NCI-H2107 (cell line): Measurements from ENCODE around the gene ADAMTS9.

ENCODE experiments used
- DNase-seq: peaks from one replicate; lab custom pipeline; 2025; lab: John Stamatoyannopoulos, UW

ADAMTS9 gene

GRCh38 chr3:64536166-64536565 is 151.6 kb downstream of the ADAMTS9 start:
- no peak for DNase-seq

DNA sequence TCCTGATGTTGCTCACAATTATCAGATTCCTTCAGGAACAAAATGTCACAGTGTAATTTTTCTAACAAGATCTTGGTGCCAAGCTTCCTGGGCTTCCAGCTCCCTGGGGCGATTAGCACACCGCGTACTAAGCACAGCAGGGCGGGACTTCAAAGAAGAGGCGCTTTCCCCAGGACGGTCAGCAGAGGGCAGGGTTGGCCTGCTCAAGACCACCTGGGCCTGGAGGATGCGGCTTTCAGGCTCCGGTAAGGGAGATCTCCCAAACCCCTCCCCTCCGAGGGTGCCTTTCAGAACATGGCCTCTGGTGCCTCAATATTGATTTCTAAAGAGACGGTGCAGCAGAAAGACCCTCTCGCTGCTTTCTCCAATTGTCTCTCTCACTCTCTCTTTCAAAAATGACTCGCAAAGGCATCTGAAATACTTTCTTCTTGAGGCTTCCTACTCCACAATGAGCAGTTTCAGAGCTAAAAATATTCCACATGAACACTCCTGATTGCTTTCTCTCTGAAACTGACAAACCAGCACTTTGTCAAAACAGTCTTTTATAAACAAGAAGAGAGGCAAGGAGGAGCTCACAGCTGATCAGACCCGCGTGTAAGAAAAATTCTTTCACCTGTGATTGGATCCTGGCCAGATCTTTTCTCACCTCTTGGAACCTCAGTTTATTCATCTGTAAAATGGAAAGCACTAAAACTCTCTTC is 154.0 kb downstream of the ADAMTS9 start:
- no peak for DNase-seq

GRCh38 chr3:64530434-64531049 is 157.3 kb downstream of the ADAMTS9 start:
- DNase-seq = no peak

GRCh38 chr3:64523324-64523723 is 164.5 kb downstream of the ADAMTS9 start:
- DNase-seq = no peak

DNA sequence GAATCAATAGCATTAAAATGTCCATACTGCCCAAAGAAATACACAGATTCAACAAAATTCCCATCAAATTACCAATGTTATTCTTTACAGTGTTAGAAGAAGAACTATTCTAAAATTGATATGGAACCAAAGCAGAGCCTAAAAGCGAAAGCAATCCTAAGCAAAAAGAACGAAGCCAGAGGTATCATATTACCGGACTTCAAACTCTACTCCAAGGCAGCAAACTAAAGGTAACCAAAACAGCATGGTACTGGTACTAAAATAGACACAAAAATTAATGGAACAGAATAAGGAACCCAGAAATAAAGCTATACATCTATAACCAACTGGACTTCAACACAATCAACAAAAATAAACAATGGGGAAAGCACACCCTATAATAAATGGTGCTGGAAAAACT is 167.5 kb downstream of the ADAMTS9 start:
- no peak for DNase-seq

DNA sequence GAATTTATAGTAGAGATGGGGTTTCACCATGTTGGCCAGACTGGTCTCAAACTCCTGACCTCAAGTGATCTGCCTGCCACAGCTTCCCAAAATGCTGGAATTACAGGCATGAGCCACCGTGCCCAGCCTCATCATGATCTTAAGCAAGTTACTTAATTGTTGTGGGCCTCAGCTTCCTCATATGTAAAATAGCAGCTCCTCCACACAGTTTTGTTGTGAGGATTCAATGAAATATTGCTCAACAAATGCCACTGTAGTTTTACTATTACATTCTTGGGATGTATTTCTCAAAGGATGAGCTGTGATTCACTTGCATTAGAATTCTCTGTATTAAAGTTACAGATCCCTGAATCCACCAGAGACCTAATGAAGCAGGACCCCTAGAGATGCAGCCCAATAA is 168.8 kb downstream of the ADAMTS9 start:
- DNase-seq = no peak

DNA sequence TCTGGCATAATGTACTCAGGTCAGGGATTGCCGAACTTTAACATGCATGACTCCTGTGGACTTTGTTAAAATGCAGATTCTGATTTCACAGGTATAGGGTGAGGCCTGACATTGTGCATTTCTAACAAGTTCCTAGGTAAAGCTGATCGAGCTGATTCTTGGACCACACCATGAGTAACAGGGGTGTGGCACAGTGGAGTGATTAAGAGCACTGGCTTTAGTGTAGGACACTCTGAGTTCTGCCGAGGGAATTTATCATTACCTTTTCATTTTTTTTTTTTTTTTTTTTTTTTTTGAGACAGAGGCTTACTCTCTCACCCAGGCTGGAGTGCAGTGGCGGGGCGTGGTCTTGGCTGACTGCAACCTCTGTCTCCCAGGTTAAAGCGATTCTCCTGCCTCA is 169.3 kb downstream of the ADAMTS9 start:
- no peak for DNase-seq

DNA sequence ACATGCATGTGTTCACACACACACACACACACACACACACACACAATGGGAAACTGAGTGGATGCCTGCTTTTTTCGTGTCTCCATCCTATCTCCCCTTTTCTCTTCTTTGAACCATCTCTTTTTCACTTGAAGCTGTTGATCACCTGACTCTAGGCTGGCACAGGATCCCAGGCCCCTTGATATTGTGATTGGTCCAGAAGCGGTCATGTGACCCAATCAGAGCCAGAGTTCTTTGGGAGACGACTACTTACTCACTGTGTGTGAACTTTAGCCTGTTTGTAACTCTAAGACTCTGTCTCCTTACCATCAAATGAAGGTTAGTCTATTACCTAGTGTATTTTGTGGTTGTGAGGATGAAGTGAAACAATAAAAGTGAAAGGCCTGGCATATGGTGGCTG is 172.9 kb downstream of the ADAMTS9 start:
- no peak for DNase-seq

GRCh38 chr3:64509206-64509605 is 178.6 kb downstream of the ADAMTS9 start:
- no peak for DNase-seq

DNA sequence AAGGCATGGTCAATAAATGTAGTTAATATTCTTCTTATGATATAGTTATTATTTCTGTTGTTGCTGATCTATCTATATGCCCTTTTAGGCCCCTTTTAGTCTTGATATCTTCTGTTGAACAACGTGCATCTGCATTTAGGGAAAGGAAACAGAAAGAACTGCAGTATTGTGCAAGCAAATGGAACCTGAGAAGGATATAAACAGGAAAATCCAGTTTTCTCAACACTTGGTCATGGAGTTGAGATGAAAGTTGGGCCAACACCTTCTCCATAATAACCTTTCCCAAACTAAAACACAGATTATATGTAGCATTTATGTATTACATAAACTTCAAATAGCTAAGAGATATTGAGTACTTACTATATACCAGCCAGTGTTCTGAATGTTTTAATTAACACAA is 179.7 kb downstream of the ADAMTS9 start:
- DNase-seq = no peak

DNA sequence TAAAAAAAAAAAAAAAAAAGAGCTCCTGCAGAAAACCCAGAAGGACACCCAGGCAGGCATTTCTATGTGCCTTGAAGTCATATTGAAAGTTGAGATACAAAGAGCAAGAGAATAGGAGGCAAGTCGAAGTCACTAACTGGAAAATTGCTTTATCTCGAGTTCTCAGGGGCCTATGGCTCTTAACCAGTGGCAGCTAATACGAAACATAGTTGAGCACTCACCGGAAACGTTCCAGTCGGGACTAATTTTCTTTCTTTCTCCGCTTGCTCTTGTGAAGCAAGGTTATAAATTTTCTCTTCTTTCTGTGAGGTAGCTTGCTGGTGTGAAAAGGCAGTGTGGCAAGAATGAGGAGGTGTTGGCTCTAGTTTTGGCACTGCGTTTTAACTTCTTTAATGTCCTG is 181.5 kb downstream of the ADAMTS9 start:
- DNase-seq = no peak

DNA sequence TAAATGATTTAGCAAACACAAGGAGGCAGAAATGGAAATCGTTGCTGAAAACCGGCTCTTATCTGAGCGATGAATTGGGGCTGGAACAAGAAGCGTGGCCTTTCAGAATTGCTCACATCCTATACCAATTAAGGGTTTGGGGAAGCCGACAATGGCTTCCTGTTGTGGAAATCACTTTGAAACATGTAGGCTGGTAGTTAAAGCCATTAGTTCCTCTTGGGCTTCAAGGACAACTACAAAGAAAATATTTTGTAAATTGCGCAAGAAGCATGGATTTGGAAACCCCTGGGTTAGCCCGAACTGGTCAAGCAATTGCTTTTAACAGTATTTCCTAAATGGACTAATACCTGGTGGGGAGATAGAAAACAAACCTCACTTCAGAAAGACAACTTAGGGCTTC is 182.4 kb downstream of the ADAMTS9 start:
- no peak for DNase-seq

DNA sequence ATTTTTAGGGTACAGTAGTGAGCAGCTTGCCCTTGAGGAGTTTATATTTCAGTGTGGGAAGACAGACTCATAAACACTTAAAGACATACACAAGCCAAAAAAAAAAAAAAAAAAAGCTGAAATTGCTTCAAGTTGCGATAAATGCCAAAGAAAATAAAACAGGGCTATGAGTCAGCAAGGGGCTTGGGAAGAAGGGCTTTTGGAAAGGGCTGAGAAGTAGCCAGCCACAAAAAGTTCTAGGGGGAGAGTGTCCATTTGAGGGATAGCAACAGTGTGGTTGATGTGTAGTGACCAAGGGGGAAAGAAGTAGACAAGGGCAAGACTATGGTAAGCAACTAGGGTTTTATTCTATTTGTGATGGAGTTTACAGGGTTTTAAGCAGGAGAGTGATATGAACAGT is 185.5 kb downstream of the ADAMTS9 start:
- DNase-seq = no peak

DNA sequence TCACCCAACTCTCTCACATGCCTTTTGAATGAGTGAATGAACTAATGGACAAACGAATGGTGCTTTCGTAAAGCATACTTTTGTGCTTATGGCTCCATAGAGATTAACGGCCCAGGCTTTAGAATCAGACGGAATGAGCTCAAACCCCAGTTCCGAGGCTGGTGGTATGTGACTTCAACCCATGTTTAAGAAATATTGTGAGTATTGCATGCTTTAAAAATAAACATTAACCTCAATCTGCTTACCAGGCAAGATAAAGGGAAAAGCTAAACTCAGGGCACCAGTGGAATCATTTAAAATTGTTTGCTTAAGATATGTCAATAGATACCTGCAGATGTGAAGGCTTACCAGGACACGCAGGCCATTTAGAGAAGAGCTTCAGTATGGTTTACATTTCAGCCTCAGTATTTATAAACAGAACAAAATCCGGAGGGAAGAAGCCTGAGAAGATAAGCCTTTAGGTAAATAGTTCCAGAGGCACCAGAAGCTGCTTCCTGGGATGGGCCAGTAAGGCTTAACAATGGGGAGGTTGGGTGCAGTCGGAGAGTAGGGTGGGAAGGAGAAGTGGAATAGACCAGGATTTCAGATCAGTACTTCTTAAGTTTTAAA is 186.4 kb downstream of the ADAMTS9 start:
- DNase-seq = no peak

- DNase-seq = no peak
These were observed 190.9 kb downstream of the ADAMTS9 start for GRCh38 chr3:64496786-64497490.

DNA sequence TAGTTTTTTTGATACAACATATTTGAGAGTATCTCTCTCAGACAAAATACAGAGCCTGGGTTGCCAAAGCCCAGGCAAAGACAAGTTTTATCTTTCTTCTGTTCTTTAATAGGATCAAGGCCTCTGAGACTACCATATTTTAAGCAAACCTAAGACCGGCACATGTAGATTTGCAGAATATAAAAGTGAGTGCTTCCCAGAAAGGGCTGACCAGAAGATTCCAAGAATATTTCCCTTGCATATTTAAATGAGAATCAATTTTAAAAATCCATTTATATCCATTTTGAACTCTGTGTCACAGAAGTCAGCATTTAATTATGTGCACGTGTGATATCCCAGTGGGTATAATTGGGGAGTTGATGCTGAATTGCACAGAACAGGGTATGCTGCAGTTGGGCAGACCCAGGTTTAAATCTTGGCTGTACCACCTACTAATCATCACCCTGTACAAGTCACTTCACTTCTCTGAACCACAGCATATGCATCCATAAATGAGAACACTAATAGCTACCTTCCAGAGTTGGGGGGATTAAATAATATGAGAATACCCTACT is 191.9 kb downstream of the ADAMTS9 start:
- no peak for DNase-seq

DNA sequence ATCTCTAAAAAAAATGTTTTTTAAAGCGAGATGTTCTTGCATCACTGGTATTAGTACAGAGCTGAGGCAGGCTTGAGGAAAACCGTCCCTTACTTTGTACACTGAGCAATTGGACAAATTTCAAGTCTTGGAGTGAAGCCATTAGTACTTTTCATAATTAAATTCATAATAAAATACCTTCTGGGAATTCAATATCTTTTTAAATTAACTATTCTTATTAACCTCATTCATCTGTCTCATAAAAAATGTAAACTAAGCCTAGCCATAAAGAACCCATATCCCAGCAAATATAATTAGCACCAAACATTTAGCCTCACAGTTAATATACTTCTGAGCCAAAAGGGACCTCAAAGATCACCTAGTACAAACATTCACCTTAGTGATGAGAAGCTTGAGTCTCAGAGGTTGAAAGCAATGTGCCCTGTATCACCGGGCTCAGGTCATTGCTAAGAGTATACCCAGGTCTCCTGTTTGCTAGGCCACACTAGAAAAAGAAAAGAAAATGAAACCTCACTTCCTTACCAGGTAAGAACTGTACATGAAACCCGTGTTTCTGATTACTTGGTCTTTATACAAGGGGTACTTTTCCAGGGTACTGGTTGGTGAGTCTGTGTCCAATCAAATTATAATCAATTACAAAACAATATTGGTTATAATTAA is 192.5 kb downstream of the ADAMTS9 start:
- DNase-seq = no peak

DNA sequence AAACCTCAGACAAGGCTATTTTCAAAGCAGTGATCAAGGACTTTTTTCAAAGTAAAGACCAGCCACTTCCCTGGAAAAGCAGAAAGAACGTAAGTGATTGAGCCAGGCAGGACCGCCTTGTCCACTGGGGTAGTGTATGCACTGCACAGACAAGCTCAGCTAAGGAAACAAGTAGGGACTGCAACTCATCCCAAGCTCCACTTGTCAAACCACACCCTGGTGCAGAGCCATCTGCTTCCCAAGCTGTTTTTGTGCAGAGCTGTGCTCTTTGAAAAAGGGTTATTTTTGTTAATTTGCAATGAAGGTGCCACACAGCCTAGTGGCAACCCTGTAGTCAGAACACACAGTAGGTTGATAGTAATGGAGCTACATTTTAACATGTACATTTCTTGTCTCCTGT is 193.3 kb downstream of the ADAMTS9 start:
- DNase-seq = no peak

GRCh38 chr3:64493149-64493548 is 194.7 kb downstream of the ADAMTS9 start:
- DNase-seq = no peak

DNA sequence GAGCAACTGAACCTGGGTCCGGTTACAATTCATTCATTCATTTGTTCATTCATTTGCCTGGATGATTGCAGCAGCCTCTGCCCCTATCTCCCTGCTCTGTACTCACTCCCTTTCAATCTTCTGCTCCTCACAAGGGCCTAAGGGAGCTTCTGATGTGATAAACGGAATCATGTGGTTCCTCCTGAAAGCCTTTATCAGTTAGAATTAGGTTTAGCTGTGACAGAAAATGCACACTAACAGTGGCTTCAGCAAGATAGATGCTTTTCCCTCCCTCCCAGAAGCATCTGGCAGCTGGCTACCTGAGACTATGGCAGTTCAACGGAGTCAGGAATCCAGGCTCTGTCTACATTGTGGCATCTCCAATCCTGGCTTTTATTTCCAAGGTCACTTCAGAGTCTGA is 196.0 kb downstream of the ADAMTS9 start:
- DNase-seq = no peak

- DNase-seq = no peak
These were observed 197.5 kb downstream of the ADAMTS9 start for GRCh38 chr3:64490180-64490724.
